ENCODE results near the gene BIRC6.
A peak's percentile ranks its signal among the peaks of the same experiment; 100 is the strongest.

The BIRC6 gene

GRCh38 chr2:32641180-32641579 lies 284.4 kb downstream of the BIRC6 start:
- H3K9me3 Mint-ChIP-seq: no peaks in the 10 kb centered on the region
- no peaks in the 10 kb centered on the region for H3K27me3 Mint-ChIP-seq (ENCODE audit: low read depth)
- H3K27ac Mint-ChIP-seq: no peak overlapping the region
- H3K4me3 Mint-ChIP-seq: no peak overlapping the region
- TF ChIP-seq CTCF (IDR thresholded peaks at IDR 0.05; ENCODE audit: unreplicated experiment in 3 of 3): no peak
- H3K4me1 Mint-ChIP-seq: no peaks in the 10 kb centered on the region
- peaks cover 31% of the 10 kb centered on the region for H3K36me3 Mint-ChIP-seq (ENCODE audit: low read depth)

- no peak overlapping the region for H3K4me3 Mint-ChIP-seq
- no peak for TF ChIP-seq CTCF (IDR thresholded peaks at IDR 0.05; ENCODE audit: unreplicated experiment in 3 of 3)
- no peaks in the 10 kb centered on the region for H3K9me3 Mint-ChIP-seq
- H3K27ac Mint-ChIP-seq: no peak overlapping the region
- peaks cover 43% of the 10 kb centered on the region for H3K36me3 Mint-ChIP-seq (ENCODE audit: low read depth)
- no peaks in the 10 kb centered on the region for H3K4me1 Mint-ChIP-seq
- no peaks in the 10 kb centered on the region for H3K27me3 Mint-ChIP-seq (ENCODE audit: low read depth)
These were observed 290.4 kb downstream of the BIRC6 start for GRCh38 chr2:32647180-32647651.

DNA sequence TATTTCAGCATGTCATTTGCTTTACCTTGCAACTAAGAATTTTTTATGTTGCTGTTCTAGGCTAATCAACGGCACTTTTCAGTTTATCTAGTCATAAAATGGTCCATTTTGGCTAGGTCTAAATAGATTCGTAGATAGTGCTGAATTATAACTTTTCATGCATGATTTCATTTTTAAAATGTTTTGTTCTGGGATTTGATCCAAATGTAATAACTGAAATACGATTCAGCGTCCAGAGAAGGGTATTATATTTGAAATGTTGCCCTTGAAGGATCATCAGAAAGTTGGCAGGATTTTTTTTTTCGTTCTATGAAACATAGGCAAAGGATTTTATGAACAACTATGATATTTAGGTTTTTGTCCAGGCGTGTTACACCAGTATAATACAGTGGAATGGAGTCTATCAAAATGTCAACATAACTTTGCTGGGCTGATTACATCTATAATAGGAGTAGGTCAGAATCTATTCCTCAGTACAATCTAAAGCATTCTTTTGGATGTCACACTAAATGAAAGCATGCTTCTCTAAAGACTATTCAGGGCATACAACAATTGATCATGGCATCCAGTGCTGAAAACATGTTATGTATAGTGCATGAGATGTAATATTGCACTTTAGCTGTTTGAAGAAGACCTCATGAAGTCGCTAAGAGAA lies 295.9 kb downstream of the BIRC6 start:
- TF ChIP-seq CTCF (IDR thresholded peaks at IDR 0.05; ENCODE audit: unreplicated experiment in 3 of 3): no peak
- Mint-ChIP-seq H3K27me3 (ENCODE audit: low read depth) (no peaks in the 10 kb centered on the region), H3K9me3 (no peaks in the 10 kb centered on the region), H3K27ac (peak overlapping the region in 2 of 3 experiments; percentile 29 to 68), H3K4me1 (peaks cover 6% of the 10 kb centered on the region), H3K4me3 (no peak overlapping the region), H3K36me3 (ENCODE audit: low read depth) (peaks cover 38% of the 10 kb centered on the region)

DNA sequence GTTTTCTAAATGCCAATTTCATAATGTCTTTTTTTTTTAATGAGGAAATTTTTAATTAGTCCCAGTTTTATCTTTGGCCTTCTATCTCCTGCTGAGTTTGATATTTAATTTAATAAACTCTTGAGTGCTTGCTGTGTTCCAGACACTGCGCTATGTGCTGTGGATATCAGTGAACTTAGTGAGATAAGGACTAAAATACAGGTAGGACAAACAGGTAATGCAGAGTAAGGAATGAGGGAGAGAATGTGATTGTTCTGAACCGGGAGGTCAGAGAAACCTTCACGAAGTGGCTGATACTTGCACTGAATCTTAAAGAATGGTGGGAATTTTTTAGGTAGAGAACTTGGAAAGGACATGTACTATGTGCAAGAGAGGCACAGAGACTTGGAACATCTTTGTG lies 299.2 kb downstream of the BIRC6 start:
- peaks cover 46% of the 10 kb centered on the region for H3K36me3 Mint-ChIP-seq (ENCODE audit: low read depth)
- H3K4me1 Mint-ChIP-seq: peaks cover 6% of the 10 kb centered on the region
- no peaks in the 10 kb centered on the region for H3K9me3 Mint-ChIP-seq
- H3K27me3 Mint-ChIP-seq (ENCODE audit: low read depth): no peaks in the 10 kb centered on the region
- H3K4me3 Mint-ChIP-seq: no peak overlapping the region
- H3K27ac Mint-ChIP-seq: no peak overlapping the region
- TF ChIP-seq CTCF (IDR thresholded peaks at IDR 0.05; ENCODE audit: unreplicated experiment in 3 of 3): no peak

GRCh38 chr2:32663864-32664263 lies 307.0 kb downstream of the BIRC6 start:
- Mint-ChIP-seq H3K4me3 (no peak overlapping the region), H3K27ac (no peak overlapping the region), H3K4me1 (no peaks in the 10 kb centered on the region), H3K27me3 (ENCODE audit: low read depth) (no peaks in the 10 kb centered on the region), H3K36me3 (ENCODE audit: low read depth) (peaks cover 51% of the 10 kb centered on the region), H3K9me3 (peaks cover 4% of the 10 kb centered on the region)
- TF ChIP-seq CTCF (IDR thresholded peaks at IDR 0.05; ENCODE audit: unreplicated experiment in 3 of 3): no peak

DNA sequence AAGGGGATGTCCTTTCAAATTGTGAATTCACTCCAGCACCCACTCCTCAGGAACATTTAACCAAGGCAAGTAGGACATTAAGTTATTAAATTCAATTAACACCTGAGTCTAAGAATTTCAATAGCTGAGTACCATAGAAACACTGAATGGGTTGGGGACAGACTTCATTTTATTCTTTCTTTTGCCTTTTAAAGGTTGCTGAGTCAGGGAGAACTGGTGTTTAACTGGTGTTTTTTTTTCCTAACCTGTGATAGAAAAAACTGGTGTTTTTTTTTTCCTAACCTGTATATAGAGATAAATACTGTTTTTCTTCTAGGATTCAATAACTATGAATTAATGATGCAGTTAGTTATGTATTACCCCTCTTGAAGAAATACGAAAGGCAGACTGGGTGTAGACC lies 309.9 kb downstream of the BIRC6 start:
- no peak for TF ChIP-seq CTCF (IDR thresholded peaks at IDR 0.05; ENCODE audit: unreplicated experiment in 3 of 3)
- peaks cover 42% of the 10 kb centered on the region for H3K36me3 Mint-ChIP-seq (ENCODE audit: low read depth)
- H3K27ac Mint-ChIP-seq: no peak overlapping the region
- H3K4me3 Mint-ChIP-seq: no peak overlapping the region
- peaks cover 4% of the 10 kb centered on the region for H3K9me3 Mint-ChIP-seq
- no peaks in the 10 kb centered on the region for H3K27me3 Mint-ChIP-seq (ENCODE audit: low read depth)
- no peaks in the 10 kb centered on the region for H3K4me1 Mint-ChIP-seq
